ENCODE data around the gene CEP131. TPM values are rescaled to one million over a fixed set of nuclear protein-coding genes. Genes with fewer than 3 reads are reported as not detected.

Gene CEP131
- total RNA-seq, 4 donors from 2014 or later, result 3.5 to 77.6 (median 9.8) TPM

DNA sequence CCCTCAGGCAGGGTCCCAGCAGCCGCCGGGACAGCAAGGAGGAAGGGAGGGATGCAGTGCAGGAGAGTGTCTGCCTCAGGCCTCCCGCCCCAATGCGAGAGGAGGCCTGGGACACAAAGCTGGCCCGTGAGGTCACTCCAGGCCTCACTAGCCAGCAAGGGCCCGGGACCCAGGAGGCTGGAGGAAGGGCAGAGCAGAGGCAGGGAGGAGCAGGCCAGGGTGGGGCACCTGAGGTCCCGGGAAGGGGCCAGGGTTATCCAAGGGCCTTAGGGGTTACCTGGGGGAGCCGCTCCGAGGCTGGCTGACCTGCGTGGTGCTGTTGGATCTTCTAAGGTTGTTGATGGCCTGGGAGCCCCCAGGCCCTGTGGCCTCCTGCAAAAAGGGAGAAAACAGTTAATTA is 14.1 kb downstream of the CEP131 start:
- no peak overlapping the region for H3K4me3 ChIP-seq
- H3K9me3 ChIP-seq, result no peaks in the 10 kb centered on the region
- H3K27me3 ChIP-seq, result no peaks in the 10 kb centered on the region
- TF ChIP-seq, protein P1, sequence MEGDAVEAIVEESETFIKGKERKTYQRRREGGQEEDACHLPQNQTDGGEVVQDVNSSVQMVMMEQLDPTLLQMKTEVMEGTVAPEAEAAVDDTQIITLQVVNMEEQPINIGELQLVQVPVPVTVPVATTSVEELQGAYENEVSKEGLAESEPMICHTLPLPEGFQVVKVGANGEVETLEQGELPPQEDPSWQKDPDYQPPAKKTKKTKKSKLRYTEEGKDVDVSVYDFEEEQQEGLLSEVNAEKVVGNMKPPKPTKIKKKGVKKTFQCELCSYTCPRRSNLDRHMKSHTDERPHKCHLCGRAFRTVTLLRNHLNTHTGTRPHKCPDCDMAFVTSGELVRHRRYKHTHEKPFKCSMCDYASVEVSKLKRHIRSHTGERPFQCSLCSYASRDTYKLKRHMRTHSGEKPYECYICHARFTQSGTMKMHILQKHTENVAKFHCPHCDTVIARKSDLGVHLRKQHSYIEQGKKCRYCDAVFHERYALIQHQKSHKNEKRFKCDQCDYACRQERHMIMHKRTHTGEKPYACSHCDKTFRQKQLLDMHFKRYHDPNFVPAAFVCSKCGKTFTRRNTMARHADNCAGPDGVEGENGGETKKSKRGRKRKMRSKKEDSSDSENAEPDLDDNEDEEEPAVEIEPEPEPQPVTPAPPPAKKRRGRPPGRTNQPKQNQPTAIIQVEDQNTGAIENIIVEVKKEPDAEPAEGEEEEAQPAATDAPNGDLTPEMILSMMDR (IDR thresholded peaks at IDR 0.05), result no peak
- TF ChIP-seq POLR2A (IDR thresholded peaks at IDR 0.05), result no peak
- H3K36me3 ChIP-seq, result no peaks in the 10 kb centered on the region
- H3K27ac ChIP-seq, result no peak overlapping the region
- H3K4me1 ChIP-seq, result no peaks in the 10 kb centered on the region
- DNase-seq, result no peak

DNA sequence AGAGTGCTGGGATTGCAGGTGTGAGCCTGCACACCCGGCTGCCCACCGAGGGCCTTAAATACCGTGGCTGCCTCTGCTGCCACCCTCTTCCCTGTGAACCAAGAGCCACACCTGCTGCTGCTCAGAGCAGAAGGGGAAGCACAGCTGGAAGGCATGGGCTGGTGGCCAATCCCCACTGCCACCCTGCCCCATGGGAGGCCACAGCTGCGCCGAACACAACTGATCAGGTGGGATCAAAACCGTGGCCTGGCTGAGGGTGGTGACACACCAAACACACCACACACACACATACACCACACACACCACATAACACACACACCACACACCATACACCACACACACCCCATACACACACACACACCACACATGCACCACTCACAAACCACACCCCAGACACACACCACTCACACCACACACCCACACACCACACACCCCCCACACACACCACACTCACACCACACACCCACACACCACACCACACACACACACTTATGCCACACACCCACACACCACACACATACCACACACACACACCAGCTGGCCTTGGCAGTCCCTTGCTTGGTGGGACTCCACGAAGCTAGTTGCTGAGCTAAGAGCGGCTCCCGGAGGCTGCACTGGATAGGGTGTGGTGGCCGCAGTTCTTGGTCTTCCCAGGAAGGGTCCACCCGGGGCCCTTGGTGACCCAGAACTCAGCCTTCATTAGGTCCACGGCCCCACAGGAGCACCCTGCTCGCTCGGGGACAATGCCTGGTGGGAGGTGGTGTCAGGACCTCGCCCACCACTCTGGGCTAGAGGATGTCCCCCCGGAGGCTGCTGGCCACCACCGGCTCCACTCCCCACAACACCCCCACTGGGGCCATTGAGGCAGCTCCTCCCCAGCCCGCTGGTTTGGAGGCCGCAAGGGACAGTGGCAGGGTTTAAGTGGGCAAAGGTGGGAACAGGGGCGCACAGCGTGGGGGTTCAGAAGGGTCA is 14.9 kb downstream of the CEP131 start:
- no peak overlapping the region for H3K27ac ChIP-seq
- H3K4me3 ChIP-seq, result no peak overlapping the region
- no peaks in the 10 kb centered on the region for H3K4me1 ChIP-seq
- no peaks in the 10 kb centered on the region for H3K36me3 ChIP-seq
- no peak for DNase-seq
- TF ChIP-seq, protein P1 (IDR thresholded peaks at IDR 0.05), result no peak
- no peak for TF ChIP-seq POLR2A (IDR thresholded peaks at IDR 0.05)
- no peaks in the 10 kb centered on the region for H3K27me3 ChIP-seq
- no peaks in the 10 kb centered on the region for H3K9me3 ChIP-seq

DNA sequence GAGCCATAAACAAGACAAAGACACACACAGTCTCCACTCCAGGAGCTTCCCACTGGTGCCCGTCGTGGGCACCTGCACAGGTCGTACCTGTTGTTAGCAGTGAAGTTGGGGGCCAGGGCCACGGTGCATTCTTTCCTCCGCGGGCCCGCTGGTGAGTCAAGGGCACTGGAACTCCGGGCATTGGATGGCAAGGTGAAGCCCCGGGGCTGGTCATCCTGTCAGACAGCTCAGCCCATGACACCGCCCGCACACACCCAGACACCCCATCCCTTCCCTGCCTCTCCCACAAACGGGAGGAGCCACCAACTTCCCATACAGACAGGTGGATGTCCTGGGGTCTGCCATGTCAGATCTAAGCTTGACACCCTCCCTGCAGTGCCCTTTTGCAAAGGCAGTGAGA is 16.1 kb downstream of the CEP131 start:
- H3K9me3 ChIP-seq, result no peaks in the 10 kb centered on the region
- TF ChIP-seq, protein P1 (IDR thresholded peaks at IDR 0.05), result no peak
- no peak for TF ChIP-seq POLR2A (IDR thresholded peaks at IDR 0.05)
- no peaks in the 10 kb centered on the region for H3K36me3 ChIP-seq
- H3K4me1 ChIP-seq, result no peaks in the 10 kb centered on the region
- no peak overlapping the region for H3K27ac ChIP-seq
- no peak for DNase-seq
- no peaks in the 10 kb centered on the region for H3K27me3 ChIP-seq
- no peak overlapping the region for H3K4me3 ChIP-seq

DNA sequence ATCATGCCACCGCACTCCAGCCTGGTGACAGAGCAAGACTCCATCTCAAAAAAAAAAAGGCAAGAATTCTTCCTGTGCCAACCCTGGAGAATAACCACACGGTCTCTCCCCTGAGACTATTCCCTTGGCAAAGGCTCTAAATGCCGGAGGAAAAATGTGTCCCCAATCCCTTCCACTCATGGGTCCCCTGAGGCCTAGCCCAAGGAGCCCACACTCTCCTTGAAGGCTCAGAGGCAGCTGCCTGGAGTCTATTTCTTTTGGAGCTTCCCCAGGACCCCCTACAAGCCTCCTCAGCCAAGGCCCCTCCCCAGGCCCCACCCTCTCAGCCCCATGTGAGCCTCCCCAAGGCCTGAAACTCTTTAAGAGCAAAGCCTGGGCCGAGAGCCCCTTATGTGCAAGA is 16.6 kb downstream of the CEP131 start:
- H3K27me3 ChIP-seq, result no peaks in the 10 kb centered on the region
- no peaks in the 10 kb centered on the region for H3K9me3 ChIP-seq
- no peaks in the 10 kb centered on the region for H3K4me1 ChIP-seq
- no peak for TF ChIP-seq POLR2A (IDR thresholded peaks at IDR 0.05)
- TF ChIP-seq, protein P1 (IDR thresholded peaks at IDR 0.05), result no peak
- no peak overlapping the region for H3K27ac ChIP-seq
- H3K4me3 ChIP-seq, result no peak overlapping the region
- H3K36me3 ChIP-seq, result no peaks in the 10 kb centered on the region
- no peak for DNase-seq

DNA sequence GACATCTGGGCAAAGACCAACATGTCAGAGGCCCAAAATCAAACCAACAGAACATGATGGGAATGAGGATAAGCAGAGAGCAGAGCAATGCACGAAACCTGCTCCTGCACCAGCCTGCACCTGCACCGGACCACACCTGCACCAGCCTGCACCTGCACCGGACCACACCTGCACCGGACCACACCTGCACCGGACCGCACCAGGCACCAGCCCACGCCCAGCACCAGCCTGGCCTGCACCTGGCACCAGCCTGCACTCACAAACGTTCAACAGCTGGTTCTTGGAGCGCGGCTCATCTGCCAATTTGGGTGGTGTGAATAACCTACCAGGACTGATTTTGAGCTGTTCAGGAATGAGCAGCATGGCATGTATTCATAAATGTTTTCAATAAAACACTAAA is 18.2 kb downstream of the CEP131 start:
- no peaks in the 10 kb centered on the region for H3K9me3 ChIP-seq
- no peak for DNase-seq
- TF ChIP-seq POLR2A (IDR thresholded peaks at IDR 0.05), result no peak
- TF ChIP-seq, protein P1 (IDR thresholded peaks at IDR 0.05), result no peak
- H3K4me1 ChIP-seq, result no peaks in the 10 kb centered on the region
- H3K27me3 ChIP-seq, result no peaks in the 10 kb centered on the region
- H3K36me3 ChIP-seq, result no peaks in the 10 kb centered on the region
- no peak overlapping the region for H3K27ac ChIP-seq
- no peak overlapping the region for H3K4me3 ChIP-seq
